NCI-H2081 (cell line): ENCODE measurements around the gene AOC3.

Source experiments
- DNase-seq, 2 experiments: peaks; one replicate each; lab custom pipeline; 2025; lab: John Stamatoyannopoulos, UW

AOC3 gene

GRCh38 chr17:42850954-42851353 lies at the start of gene AOC3:
Gene AOC3 (plus strand): TSS chr17:42851199. CDS start chr17:42851344, 145 bp downstream.
- DNase-seq, result no peak

GRCh38 chr17:42803074-42803883 lies 47.7 kb upstream of the AOC3 start:
- DNase-seq, result no peak

GRCh38 chr17:42804918-42805367 lies 46.1 kb upstream of the AOC3 start:
- peak; percentile 44 to 88 for DNase-seq

GRCh38 chr17:42806249-42806648 lies 44.8 kb upstream of the AOC3 start:
- no peak for DNase-seq

GRCh38 chr17:42809250-42809649 lies 41.7 kb upstream of the AOC3 start:
- DNase-seq, result no peak

GRCh38 chr17:42814633-42815399 lies 36.2 kb upstream of the AOC3 start:
- DNase-seq, result no peak

GRCh38 chr17:42817866-42818265 lies 33.1 kb upstream of the AOC3 start:
- no peak for DNase-seq

- no peak for DNase-seq
These were observed 32.6 kb upstream of the AOC3 start for GRCh38 chr17:42818379-42818778.

- peak; percentile 59 to 70 for DNase-seq
These were observed 31.0 kb upstream of the AOC3 start for GRCh38 chr17:42819939-42820535.

GRCh38 chr17:42821176-42821575 lies 29.8 kb upstream of the AOC3 start:
- DNase-seq, result no peak

GRCh38 chr17:42827472-42827871 lies 23.5 kb upstream of the AOC3 start:
- DNase-seq, result no peak

- DNase-seq, result no peak
These were observed 20.0 kb upstream of the AOC3 start for GRCh38 chr17:42830971-42831370.

GRCh38 chr17:42832213-42832933 lies 18.6 kb upstream of the AOC3 start:
- DNase-seq, result no peak

- peak; percentile 85 to 93 for DNase-seq
These were observed 17.8 kb upstream of the AOC3 start, which contains the start of gene PSME3 for GRCh38 chr17:42832934-42833766. Gene PSME3 (plus strand): TSS chr17:42833397. CDS start chr17:42833632, 235 bp downstream.

- DNase-seq, result no peak
These were observed 17.1 kb upstream of the AOC3 start for GRCh38 chr17:42833767-42834422.

- no peak for DNase-seq
These were observed 15.3 kb upstream of the AOC3 start for GRCh38 chr17:42835732-42836131.

GRCh38 chr17:42841975-42842685 lies 8.9 kb upstream of the AOC3 start:
- no peak for DNase-seq

GRCh38 chr17:42843358-42843934 lies 7.6 kb upstream of the AOC3 start:
- peak; percentile 65 to 71 for DNase-seq

- no peak for DNase-seq
These were observed 6.7 kb upstream of the AOC3 start, which contains the start of gene AOC2 for GRCh38 chr17:42844271-42844670. Gene AOC2 (plus strand): TSS chr17:42844580. CDS start chr17:42844627, 47 bp downstream.
